Stomach (tissue), 4 donors: ENCODE measurements around the gene CECR2.

Experiments used
- CTCF ChIP-seq, 7 experiments: fragments of 450-650 bp in 4 of 7; fragments of 200-600 bp in 3 of 7; sonication (generic) in 3 of 7; IDR thresholded peaks; one replicate each; pipeline ENCODE4 v1.5.1; 2016 to 2019; ENCODE audit warnings: antibody characterized with exemption in 7 of 7, control low read depth in 2 of 7, mild to moderate bottlenecking in 1 of 7
- POLR2AphosphoS5 ChIP-seq, 3 donors: sonication (generic); formaldehyde crosslinking; IDR thresholded peaks; one replicate each; pipeline ENCODE4 v1.6.1; 2016; ENCODE audit warnings: antibody characterized with exemption in 3 of 3

- TF ChIP-seq CTCF (IDR thresholded peaks at IDR 0.05) (no peak), POLR2AphosphoS5 (IDR thresholded peaks at IDR 0.05) (no peak)
Measured at GRCh38 chr22:17348464-17349103, 20.7 kb upstream of the CECR2 start.
